HG02610 (cell line): ENCODE measurements around the gene HS3ST5.

ENCODE experiments used
- ATAC-seq: cut with Tn5 transposase; IDR thresholded peaks from one replicate; pipeline ENCODE4 v1.9.1; 2021; ENCODE audit warnings: mild to moderate bottlenecking, moderate library complexity; ENCODE audit not compliant: unreplicated experiment

Gene HS3ST5

GRCh38 chr6:114342826-114343781, at the start of gene HS3ST5:
Gene HS3ST5, minus strand, starts transcription at chr6:114343023. Its CDS starts 280,178 bp downstream, at chr6:114062845.
- no peak for ATAC-seq

GRCh38 chr6:114390176-114390575, 47.4 kb upstream of the HS3ST5 start:
- no peak for ATAC-seq

- ATAC-seq = no peak
Observed at GRCh38 chr6:114389111-114389510, 46.3 kb upstream of the HS3ST5 start.

- ATAC-seq = no peak
Observed at GRCh38 chr6:114382406-114382805, 39.6 kb upstream of the HS3ST5 start.

- ATAC-seq = no peak
Observed at GRCh38 chr6:114377881-114378280, 35.1 kb upstream of the HS3ST5 start.

GRCh38 chr6:114376611-114377175, 33.9 kb upstream of the HS3ST5 start:
- ATAC-seq = no peak

GRCh38 chr6:114375541-114376192, 32.8 kb upstream of the HS3ST5 start:
- ATAC-seq = no peak

- no peak for ATAC-seq
Observed at GRCh38 chr6:114367315-114367961, 24.6 kb upstream of the HS3ST5 start.

- no peak for ATAC-seq
Observed at GRCh38 chr6:114366899-114367298, 24.1 kb upstream of the HS3ST5 start.

- ATAC-seq = no peak
Observed at GRCh38 chr6:114364301-114364700, 21.5 kb upstream of the HS3ST5 start.

- no peak for ATAC-seq
Observed at GRCh38 chr6:114362957-114363356, 20.1 kb upstream of the HS3ST5 start.

GRCh38 chr6:114362396-114362795, 19.6 kb upstream of the HS3ST5 start:
- ATAC-seq = no peak

- no peak for ATAC-seq
Observed at GRCh38 chr6:114361036-114361435, 18.2 kb upstream of the HS3ST5 start.

- no peak for ATAC-seq
Observed at GRCh38 chr6:114355300-114355699, 12.5 kb upstream of the HS3ST5 start.

- ATAC-seq = no peak
Observed at GRCh38 chr6:114354482-114354881, 11.7 kb upstream of the HS3ST5 start.

- no peak for ATAC-seq
Observed at GRCh38 chr6:114346451-114346850, 3.6 kb upstream of the HS3ST5 start.

- no peak for ATAC-seq
Observed at GRCh38 chr6:114344971-114345275, 2.1 kb upstream of the HS3ST5 start.

- no peak for ATAC-seq
Observed at GRCh38 chr6:114344246-114344970, 1.6 kb upstream of the HS3ST5 start.

GRCh38 chr6:114343782-114344144, 940 bp upstream of the HS3ST5 start:
- no peak for ATAC-seq

- ATAC-seq = no peak
Observed at GRCh38 chr6:114342086-114342825, 567 bp downstream of the HS3ST5 start.
